GM12864 (cell line): ENCODE results near the gene STX4.

Experiments used
- DNase-seq: peaks from one replicate; pipeline ENCODE4 v3.0.0-alpha.2; 2011; ENCODE audit warnings: low read depth
- H3K4me3 ChIP-seq: 2 replicates; pipeline ENCODE4 v1.5.1; 2011; ENCODE audit warnings: mild to moderate bottlenecking, low read depth, low read length, control low read depth
- CTCF ChIP-seq: IDR thresholded peaks from 2 replicates; pipeline ENCODE4 v1.5.1; 2011; ENCODE audit warnings: low read depth, mild to moderate bottlenecking, moderate library complexity, low read length, control low read depth, inconsistent platforms; ENCODE audit errors: missing control alignments

Gene STX4

GRCh38 chr16:31089199-31089598 lies 55.8 kb downstream of the STX4 start:
- H3K4me3 ChIP-seq = no peak overlapping the region
- DNase-seq = no peak
- TF ChIP-seq CTCF = no peak
